Mammary epithelial cell (primary cell): ENCODE measurements around the gene SPG21.

Experiments
- EZH2 ChIP-seq: IDR thresholded peaks from 2 replicates; pipeline ENCODE4 v1.6.1; 2012; ENCODE audit warnings: low read length, inconsistent platforms, borderline replicate concordance
- TF ChIP-seq, protein P1 (sequence below), 2 donors: IDR thresholded peaks in 1 of 2; conservative IDR thresholded peaks in 1 of 2; 2 replicates each; pipeline ENCODE4 v1.5.1; 2011 to 2012; ENCODE audit warnings: inconsistent platforms in 2 of 2, low read length in 2 of 2, mild to moderate bottlenecking in 2 of 2, control low read depth in 1 of 2, low read depth in 1 of 2; ENCODE audit not compliant: insufficient read depth in 1 of 2; ENCODE audit errors: extremely low read depth in 1 of 2

DNA sequence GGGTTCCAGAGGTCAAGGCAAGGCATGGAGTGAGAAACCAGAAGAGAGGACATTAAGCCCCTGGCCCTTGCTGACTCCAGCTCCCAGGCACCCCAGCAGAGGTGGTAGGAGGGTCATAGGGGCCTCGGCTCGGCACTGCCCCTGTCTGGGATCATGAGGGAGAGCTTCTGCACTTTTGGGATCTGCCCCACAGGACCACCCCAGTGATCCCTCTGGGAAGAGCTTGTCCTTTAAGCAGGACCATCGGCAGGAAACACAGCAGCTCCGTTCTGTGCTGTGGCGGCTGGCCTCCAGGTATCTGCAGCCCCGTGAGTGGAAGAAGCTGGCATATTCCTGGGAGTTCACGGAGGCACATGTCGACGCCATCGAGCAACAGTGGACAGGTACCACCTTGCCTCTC lies 42.5 kb downstream of the SPG21 start:
- TF ChIP-seq, protein P1, sequence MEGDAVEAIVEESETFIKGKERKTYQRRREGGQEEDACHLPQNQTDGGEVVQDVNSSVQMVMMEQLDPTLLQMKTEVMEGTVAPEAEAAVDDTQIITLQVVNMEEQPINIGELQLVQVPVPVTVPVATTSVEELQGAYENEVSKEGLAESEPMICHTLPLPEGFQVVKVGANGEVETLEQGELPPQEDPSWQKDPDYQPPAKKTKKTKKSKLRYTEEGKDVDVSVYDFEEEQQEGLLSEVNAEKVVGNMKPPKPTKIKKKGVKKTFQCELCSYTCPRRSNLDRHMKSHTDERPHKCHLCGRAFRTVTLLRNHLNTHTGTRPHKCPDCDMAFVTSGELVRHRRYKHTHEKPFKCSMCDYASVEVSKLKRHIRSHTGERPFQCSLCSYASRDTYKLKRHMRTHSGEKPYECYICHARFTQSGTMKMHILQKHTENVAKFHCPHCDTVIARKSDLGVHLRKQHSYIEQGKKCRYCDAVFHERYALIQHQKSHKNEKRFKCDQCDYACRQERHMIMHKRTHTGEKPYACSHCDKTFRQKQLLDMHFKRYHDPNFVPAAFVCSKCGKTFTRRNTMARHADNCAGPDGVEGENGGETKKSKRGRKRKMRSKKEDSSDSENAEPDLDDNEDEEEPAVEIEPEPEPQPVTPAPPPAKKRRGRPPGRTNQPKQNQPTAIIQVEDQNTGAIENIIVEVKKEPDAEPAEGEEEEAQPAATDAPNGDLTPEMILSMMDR (conservative IDR thresholded peaks at IDR 0.05 in 1 of 2, IDR thresholded peaks at IDR 0.05 in 1 of 2; ENCODE audit: extremely low read depth in 1 of 2, insufficient read depth in 1 of 2, low read depth in 1 of 2, low read length in 2 of 2), result no peak
- no peak for TF ChIP-seq EZH2
